HCT116 (cell line): ENCODE measurements around the gene PRKD2. TPM values are rescaled to one million over a fixed set of nuclear protein-coding genes. Genes with fewer than 3 reads are reported as not detected.

Source experiments
- ATAC-seq: fragments of 200-7000 bp; cut with Tn5 transposase; 2 replicates; pipeline ENCODE4 v1.9.1; 2020; ENCODE audit warnings: mild to moderate bottlenecking, moderate library complexity
- BruUV-seq: library from RNA; stranded (reverse); fragments of 400-500 nt; replicated peaks from 2 replicates; lab custom pipeline; 2021; lab: Mats Ljungman, UMichigan
- CTCF ChIA-PET: fragments of 300-600 bp; sonication (Branson Sonifier 250); formaldehyde crosslinking; loops from one replicate; lab custom pipeline; 2021; ENCODE audit warnings: antibody characterized with exemption; lab: Charles Lee
- POLR2A ChIA-PET: fragments of 300-600, 350-600 bp; sonication (Branson Sonifier 250); formaldehyde crosslinking; loops from one replicate; lab custom pipeline; 2021; ENCODE audit warnings: antibody characterized with exemption; lab: Charles Lee
- RAD21 ChIA-PET, 2 experiments: fragments of 300-600 bp; sonication (Branson Sonifier 250); formaldehyde crosslinking; loops; one replicate each; lab custom pipeline; 2023; ENCODE audit warnings: low total read pairs in 2 of 2; ENCODE audit not compliant: uncharacterized antibody in 2 of 2, unreplicated experiment in 2 of 2, low non-redundant PET in 1 of 2; lab: Charles Lee
- DNase-seq: peaks from one replicate; pipeline ENCODE4 v3.0.0-alpha.2; 2010; ENCODE audit warnings: low read depth, low spot score
- H2AFZ ChIP-seq: fragments of 200-600 bp; shearing (Covaris generic), sonication (generic); 2 replicates; pipeline ENCODE4 v1.6.1; 2017; ENCODE audit warnings: low read depth, mixed run types, mixed read lengths, antibody characterized with exemption, low read length; ENCODE audit not compliant: poor library complexity, severe bottlenecking
- H3K27ac ChIP-seq: 2 replicates; pipeline ENCODE4 v1.5.1; 2012; ENCODE audit warnings: low read depth, low read length
- H3K27me3 ChIP-seq: fragments of 200-600 bp; sonication (generic); 2 replicates; pipeline ENCODE4 v1.6.1; 2016; ENCODE audit warnings: mixed run types, low read length, mixed read lengths; ENCODE audit not compliant: insufficient read depth
- H3K36me3 ChIP-seq, 2 experiments: fragments of 200-500 bp in 1 of 2; fragments of 200-600 bp in 1 of 2; sonication (Bioruptor generic) in 1 of 2; sonication (generic) in 1 of 2; 2 replicates each; pipeline versions ENCODE4 v1.5.1 to v1.6.1; 2014 to 2016; ENCODE audit warnings: low read length in 2 of 2, inconsistent platforms in 1 of 2, mixed read lengths in 1 of 2, mixed run types in 1 of 2; ENCODE audit not compliant: insufficient read depth in 2 of 2, control insufficient read depth in 1 of 2
- H3K4me1 ChIP-seq, 2 experiments: fragments of 200-600 bp in 1 of 2; sonication (generic) in 1 of 2; 2 replicates each; pipeline versions ENCODE4 v1.5.1 to v1.6.1; 2012 to 2017; ENCODE audit warnings: low read length in 2 of 2, inconsistent platforms in 1 of 2, mild to moderate bottlenecking in 1 of 2, mixed read lengths in 1 of 2, mixed run types in 1 of 2, moderate library complexity in 1 of 2; ENCODE audit not compliant: insufficient read depth in 2 of 2, control insufficient read depth in 1 of 2
- H3K4me2 ChIP-seq: fragments of 200-600 bp; sonication (generic); 2 replicates; pipeline ENCODE4 v1.6.1; 2017; ENCODE audit warnings: mixed run types, low read length, mixed read lengths
- H3K4me3 ChIP-seq, 2 experiments: fragments of 200-600 bp in 1 of 2; sonication (generic) in 1 of 2; replicated peaks in 1 of 2; 2 replicates each; pipeline ENCODE4 v1.5.1; 2011 to 2016; ENCODE audit warnings: low read length in 2 of 2, control low read depth in 1 of 2, low read depth in 1 of 2, mild to moderate bottlenecking in 1 of 2, mixed read lengths in 1 of 2, mixed run types in 1 of 2
- H3K79me2 ChIP-seq: fragments of 200-600 bp; sonication (generic); 2 replicates; pipeline ENCODE4 v1.6.1; 2017; ENCODE audit warnings: mild to moderate bottlenecking, mixed run types, low read length, moderate library complexity, mixed read lengths; ENCODE audit not compliant: insufficient read depth
- H3K9ac ChIP-seq: fragments of 200-600 bp; sonication (generic); 2 replicates; pipeline ENCODE4 v1.6.1; 2016; ENCODE audit warnings: low read length, mixed read lengths
- H3K9me2 ChIP-seq: fragments of 200-600 bp; sonication (generic), shearing (Covaris generic); 2 replicates; pipeline ENCODE4 v1.6.1; 2017; ENCODE audit warnings: mixed run types, mild to moderate bottlenecking, moderate library complexity; ENCODE audit not compliant: insufficient read depth
- H3K9me3 ChIP-seq, 2 experiments: fragments of 200-500 bp in 1 of 2; fragments of 200-600 bp in 1 of 2; sonication (Bioruptor generic) in 1 of 2; sonication (generic) in 1 of 2; 2 replicates each; pipeline ENCODE4 v1.6.1; 2014 to 2017; ENCODE audit warnings: low read length in 2 of 2, mixed read lengths in 2 of 2, inconsistent platforms in 1 of 2, low read depth in 1 of 2, mild to moderate bottlenecking in 1 of 2, mixed run types in 1 of 2, moderate library complexity in 1 of 2; ENCODE audit not compliant: control insufficient read depth in 1 of 2, insufficient read depth in 1 of 2
- H4K20me1 ChIP-seq: fragments of 200-600 bp; sonication (generic), shearing (Covaris generic); 2 replicates; pipeline ENCODE4 v1.6.1; 2017; ENCODE audit warnings: mixed run types, mild to moderate bottlenecking, moderate library complexity; ENCODE audit not compliant: insufficient read depth
- ATF3 ChIP-seq: IDR thresholded peaks from 2 replicates; pipeline ENCODE4 v1.6.1; 2012
- ELF1 ChIP-seq: IDR thresholded peaks from 2 replicates; pipeline ENCODE4 v1.6.1; 2012; ENCODE audit warnings: low read depth, borderline replicate concordance
- EZH2 ChIP-seq: fragments of 200-600 bp; sonication (generic); IDR thresholded peaks from 2 replicates; pipeline ENCODE4 v1.6.1; 2017; ENCODE audit warnings: antibody characterized with exemption, mixed run types
- EZH2phosphoT487 ChIP-seq: fragments of 200-600 bp; IDR thresholded peaks from 2 replicates; pipeline ENCODE4 v1.6.1; 2018; ENCODE audit warnings: antibody characterized with exemption, borderline replicate concordance
- JUND ChIP-seq: IDR thresholded peaks from 2 replicates; pipeline ENCODE4 v1.6.1; 2012
- POLR2A ChIP-seq: IDR thresholded peaks from 2 replicates; pipeline ENCODE4 v1.7.0; 2011; ENCODE audit warnings: borderline replicate concordance; ENCODE audit not compliant: insufficient read depth, insufficient read length; ENCODE audit errors: extremely low read depth
- TCF7L2 ChIP-seq: IDR thresholded peaks from 2 replicates; pipeline ENCODE4 v1.7.0; 2011; ENCODE audit warnings: borderline replicate concordance, inconsistent platforms; ENCODE audit not compliant: insufficient read depth, insufficient read length; ENCODE audit errors: extremely low read depth
- ZFX ChIP-seq: fragments of 450-650 bp; IDR thresholded peaks from 2 replicates; pipeline ENCODE4 v1.6.1; 2017
- ZNF274 ChIP-seq: fragments of 200-500 bp; sonication (Bioruptor generic); IDR thresholded peaks from 2 replicates; pipeline ENCODE4 v1.6.1; 2014; ENCODE audit warnings: mild to moderate bottlenecking, low read depth, low read length, inconsistent platforms
- intact Hi-C: fragments of 100-400 bp; cut with micrococcal nuclease; formaldehyde crosslinking; loops from 2 replicates; pipeline ENCODE4 v1.10.0; 2022
- total RNA-seq: library from RNA; stranded (reverse); gene quantifications from one replicate; pipeline ENCODE4 v1.2.1, GENCODE V29; 2021; ENCODE audit not compliant: unreplicated experiment
- TF ChIP-seq, protein P1 (sequence below): IDR thresholded peaks from 2 replicates; pipeline ENCODE4 v1.6.1; 2012; ENCODE audit warnings: low read depth
- TF ChIP-seq, protein P2 (sequence below): IDR thresholded peaks from 2 replicates; pipeline ENCODE4 v1.6.1; 2011; ENCODE audit warnings: mild to moderate bottlenecking, low read length, moderate library complexity; ENCODE audit not compliant: insufficient replicate concordance; ENCODE audit errors: extremely low read depth

The PRKD2 gene
- total RNA-seq, 1 experiment from 2014 or later = 73.5 TPM

GRCh38 chr19:46730187-46730586 lies 13.3 kb upstream of the PRKD2 start:
- Histone ChIP-seq H3K9me2 (no peaks in the 10 kb centered on the region), H4K20me1 (peaks cover 9% of the 10 kb centered on the region; the same call in 1 of the 2 replicates), H3K9ac (no peak overlapping the region), H3K4me3 (no peak overlapping the region), H3K27ac (no peak overlapping the region), H3K79me2 (peaks cover 84% of the 10 kb centered on the region), H2AFZ (no peak overlapping the region), H3K36me3 (peaks cover 54 to 62% of the 10 kb centered on the region in 2 experiments), H3K27me3 (no peaks in the 10 kb centered on the region), H3K9me3 (no peaks in the 10 kb centered on the region), H3K4me2 (no peak overlapping the region), H3K4me1 (peaks cover 0 to 16% of the 10 kb centered on the region in 2 experiments; a peak in 2 of 4 replicates)
- TF ChIP-seq EZH2phosphoT487 (no peak), JUND (no peak), EZH2 (no peak), ZFX (no peak), ELF1 (no peak), ATF3 (no peak), POLR2A (no peak), ZNF274 (no peak), TCF7L2 (no peak)
- TF ChIP-seq, protein P1, sequence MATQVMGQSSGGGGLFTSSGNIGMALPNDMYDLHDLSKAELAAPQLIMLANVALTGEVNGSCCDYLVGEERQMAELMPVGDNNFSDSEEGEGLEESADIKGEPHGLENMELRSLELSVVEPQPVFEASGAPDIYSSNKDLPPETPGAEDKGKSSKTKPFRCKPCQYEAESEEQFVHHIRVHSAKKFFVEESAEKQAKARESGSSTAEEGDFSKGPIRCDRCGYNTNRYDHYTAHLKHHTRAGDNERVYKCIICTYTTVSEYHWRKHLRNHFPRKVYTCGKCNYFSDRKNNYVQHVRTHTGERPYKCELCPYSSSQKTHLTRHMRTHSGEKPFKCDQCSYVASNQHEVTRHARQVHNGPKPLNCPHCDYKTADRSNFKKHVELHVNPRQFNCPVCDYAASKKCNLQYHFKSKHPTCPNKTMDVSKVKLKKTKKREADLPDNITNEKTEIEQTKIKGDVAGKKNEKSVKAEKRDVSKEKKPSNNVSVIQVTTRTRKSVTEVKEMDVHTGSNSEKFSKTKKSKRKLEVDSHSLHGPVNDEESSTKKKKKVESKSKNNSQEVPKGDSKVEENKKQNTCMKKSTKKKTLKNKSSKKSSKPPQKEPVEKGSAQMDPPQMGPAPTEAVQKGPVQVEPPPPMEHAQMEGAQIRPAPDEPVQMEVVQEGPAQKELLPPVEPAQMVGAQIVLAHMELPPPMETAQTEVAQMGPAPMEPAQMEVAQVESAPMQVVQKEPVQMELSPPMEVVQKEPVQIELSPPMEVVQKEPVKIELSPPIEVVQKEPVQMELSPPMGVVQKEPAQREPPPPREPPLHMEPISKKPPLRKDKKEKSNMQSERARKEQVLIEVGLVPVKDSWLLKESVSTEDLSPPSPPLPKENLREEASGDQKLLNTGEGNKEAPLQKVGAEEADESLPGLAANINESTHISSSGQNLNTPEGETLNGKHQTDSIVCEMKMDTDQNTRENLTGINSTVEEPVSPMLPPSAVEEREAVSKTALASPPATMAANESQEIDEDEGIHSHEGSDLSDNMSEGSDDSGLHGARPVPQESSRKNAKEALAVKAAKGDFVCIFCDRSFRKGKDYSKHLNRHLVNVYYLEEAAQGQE = no peak
- TF ChIP-seq, protein P2, sequence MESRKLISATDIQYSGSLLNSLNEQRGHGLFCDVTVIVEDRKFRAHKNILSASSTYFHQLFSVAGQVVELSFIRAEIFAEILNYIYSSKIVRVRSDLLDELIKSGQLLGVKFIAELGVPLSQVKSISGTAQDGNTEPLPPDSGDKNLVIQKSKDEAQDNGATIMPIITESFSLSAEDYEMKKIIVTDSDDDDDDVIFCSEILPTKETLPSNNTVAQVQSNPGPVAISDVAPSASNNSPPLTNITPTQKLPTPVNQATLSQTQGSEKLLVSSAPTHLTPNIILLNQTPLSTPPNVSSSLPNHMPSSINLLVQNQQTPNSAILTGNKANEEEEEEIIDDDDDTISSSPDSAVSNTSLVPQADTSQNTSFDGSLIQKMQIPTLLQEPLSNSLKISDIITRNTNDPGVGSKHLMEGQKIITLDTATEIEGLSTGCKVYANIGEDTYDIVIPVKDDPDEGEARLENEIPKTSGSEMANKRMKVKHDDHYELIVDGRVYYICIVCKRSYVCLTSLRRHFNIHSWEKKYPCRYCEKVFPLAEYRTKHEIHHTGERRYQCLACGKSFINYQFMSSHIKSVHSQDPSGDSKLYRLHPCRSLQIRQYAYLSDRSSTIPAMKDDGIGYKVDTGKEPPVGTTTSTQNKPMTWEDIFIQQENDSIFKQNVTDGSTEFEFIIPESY = no peak
- DNase-seq (no peak), ATAC-seq (no peak)
- intact Hi-C loops = no loop called here
- BruUV-seq = no TSS peak
- CTCF ChIA-PET = interaction anchor here (1.0 to 1.2 kb wide), 2 partner anchors 12 to 16 kb away, joined by 3 to 4 read pairs; no protein-coding TSS in a partner anchor
- RAD21 ChIA-PET = no interaction called here
- POLR2A ChIA-PET = no interaction called here
